ENCODE data around the gene GRID2.

GRID2 gene

DNA sequence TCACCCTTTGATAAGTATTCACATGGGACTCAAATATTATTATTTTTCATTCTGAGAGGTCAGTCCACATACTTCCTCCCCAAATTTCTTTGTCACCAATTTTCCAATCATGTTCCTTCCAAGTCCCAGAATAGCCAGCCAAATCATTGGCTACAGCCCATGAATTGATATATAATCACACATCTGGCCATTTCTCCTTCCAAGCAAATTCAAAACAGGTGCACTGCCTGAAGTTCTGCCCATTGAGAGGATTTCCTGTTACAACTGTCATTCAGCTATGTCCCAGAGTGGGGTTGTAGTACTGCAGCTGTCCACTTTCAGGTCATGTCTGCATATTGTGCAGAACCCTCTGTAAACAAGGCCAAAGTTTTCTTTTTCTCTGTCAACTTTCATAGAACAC, 347.8 kb downstream of the GRID2 start:
- Histone ChIP-seq H3K9me3 (ENCODE audit: control insufficient read depth, insufficient read depth, low read length) (no peaks in the 10 kb centered on the region), H3K27ac (ENCODE audit: low read length) (no peak overlapping the region), H3K4me1 (ENCODE audit: control insufficient read depth, insufficient read depth, low read length) (no peaks in the 10 kb centered on the region), H3K27me3 (ENCODE audit: control insufficient read depth, insufficient read depth, low read length) (no peaks in the 10 kb centered on the region), H3K4me3 (ENCODE audit: low read length) (no peak overlapping the region; the same call in 1 of the 2 replicates), H3K36me3 (ENCODE audit: control insufficient read depth, insufficient read depth, low read length) (no peaks in the 10 kb centered on the region; the same call in 1 of the 2 replicates)
- DNase-seq (ENCODE audit: low read depth, low spot score), result no peak

GRCh38 chr4:92654084-92654483, 350.3 kb downstream of the GRID2 start:
- Histone ChIP-seq H3K36me3 (ENCODE audit: control insufficient read depth, insufficient read depth, low read length) (no peaks in the 10 kb centered on the region; the same call in 1 of the 2 replicates), H3K27me3 (ENCODE audit: control insufficient read depth, insufficient read depth, low read length) (no peaks in the 10 kb centered on the region), H3K27ac (ENCODE audit: low read length) (no peak overlapping the region), H3K4me1 (ENCODE audit: control insufficient read depth, insufficient read depth, low read length) (no peaks in the 10 kb centered on the region), H3K4me3 (ENCODE audit: low read length) (no peak overlapping the region), H3K9me3 (ENCODE audit: control insufficient read depth, insufficient read depth, low read length) (no peaks in the 10 kb centered on the region)
- no peak for DNase-seq (ENCODE audit: low read depth, low spot score)

DNA sequence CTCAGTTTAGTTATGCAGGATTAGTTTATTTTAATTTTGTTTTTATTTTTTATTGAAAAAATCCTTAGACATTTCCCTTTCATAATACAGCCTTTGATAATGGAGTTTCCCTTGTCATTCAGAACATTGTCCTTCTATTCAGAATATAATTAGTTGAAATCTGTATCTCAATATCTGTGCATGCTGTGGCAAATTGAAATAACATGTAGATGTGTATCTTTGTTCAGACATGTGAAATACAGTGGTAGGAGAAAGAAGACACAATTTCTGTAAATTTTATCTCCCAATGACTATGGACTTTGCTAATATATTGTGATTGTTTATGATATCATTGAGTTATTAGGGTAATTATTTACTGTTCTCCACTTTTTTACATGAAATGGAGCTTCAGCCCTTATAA, 353.9 kb downstream of the GRID2 start:
- H3K4me1 ChIP-seq (ENCODE audit: control insufficient read depth, insufficient read depth, low read length), result no peaks in the 10 kb centered on the region
- no peak overlapping the region for H3K27ac ChIP-seq (ENCODE audit: low read length)
- no peak for DNase-seq (ENCODE audit: low read depth, low spot score)
- H3K9me3 ChIP-seq (ENCODE audit: control insufficient read depth, insufficient read depth, low read length), result no peaks in the 10 kb centered on the region
- no peaks in the 10 kb centered on the region for H3K36me3 ChIP-seq (ENCODE audit: control insufficient read depth, insufficient read depth, low read length)
- no peaks in the 10 kb centered on the region for H3K27me3 ChIP-seq (ENCODE audit: control insufficient read depth, insufficient read depth, low read length)
- no peak overlapping the region for H3K4me3 ChIP-seq (ENCODE audit: low read length)

DNA sequence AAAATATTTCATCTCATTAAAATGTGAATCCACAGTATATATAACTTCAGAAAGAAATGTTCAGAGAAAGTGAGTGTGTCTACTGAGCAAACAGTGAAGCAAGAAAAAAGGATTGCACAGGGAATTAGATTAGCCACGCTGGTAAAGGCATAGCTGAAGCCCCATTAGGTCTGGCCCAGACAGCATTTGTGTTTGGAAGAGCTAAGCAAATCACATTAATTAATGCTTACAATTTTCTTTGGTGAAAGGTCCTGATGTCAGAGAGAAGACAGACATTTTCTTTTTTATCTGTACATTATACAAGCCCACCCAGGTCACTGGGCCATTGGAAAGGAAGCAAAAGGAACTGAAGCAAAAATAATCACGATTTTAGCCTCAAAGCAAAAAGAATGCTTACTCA, 354.6 kb downstream of the GRID2 start:
- H3K4me3 ChIP-seq (ENCODE audit: low read length), result no peak overlapping the region
- WGBS (ENCODE audit: insufficient coverage, insufficient read length), result no CpG with 5 or more reads among the region's 2 CpGs

DNA sequence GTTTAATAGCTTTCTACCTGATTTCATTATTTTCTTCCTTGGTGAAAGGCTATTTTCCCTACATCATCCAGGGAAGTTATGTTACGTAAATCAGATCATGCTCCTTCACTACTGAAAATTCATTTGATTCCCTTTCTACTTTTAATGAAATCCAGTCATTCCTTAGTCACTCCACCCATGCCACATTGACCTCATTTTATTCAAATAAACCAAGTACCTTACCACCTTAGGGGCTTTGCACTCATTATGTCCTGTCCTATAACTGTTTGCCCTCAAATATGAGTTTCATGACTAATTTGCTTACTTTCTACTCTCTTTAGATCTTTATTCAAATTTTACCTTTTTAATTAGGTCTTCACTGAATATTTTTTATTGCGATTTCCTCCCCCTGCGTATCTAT, 374.0 kb downstream of the GRID2 start:
- Histone ChIP-seq H3K4me3 (ENCODE audit: low read length) (no peak overlapping the region), H3K27ac (ENCODE audit: low read length) (no peak overlapping the region), H3K9me3 (ENCODE audit: control insufficient read depth, insufficient read depth, low read length) (no peaks in the 10 kb centered on the region), H3K4me1 (ENCODE audit: control insufficient read depth, insufficient read depth, low read length) (no peaks in the 10 kb centered on the region), H3K36me3 (ENCODE audit: control insufficient read depth, insufficient read depth, low read length) (no peaks in the 10 kb centered on the region), H3K27me3 (ENCODE audit: control insufficient read depth, insufficient read depth, low read length) (no peaks in the 10 kb centered on the region)
- no peak for DNase-seq (ENCODE audit: low read depth, low spot score)
- WGBS (ENCODE audit: insufficient coverage, insufficient read length), result no CpG with 5 or more reads among the region's 3 CpGs

More for the DNA sequence above, 354.6 kb downstream of the GRID2 start:
- H3K4me1 ChIP-seq (ENCODE audit: control insufficient read depth, insufficient read depth, low read length), result no peaks in the 10 kb centered on the region
- DNase-seq (ENCODE audit: low read depth, low spot score), result no peak
- no peaks in the 10 kb centered on the region for H3K36me3 ChIP-seq (ENCODE audit: control insufficient read depth, insufficient read depth, low read length)
- no peaks in the 10 kb centered on the region for H3K27me3 ChIP-seq (ENCODE audit: control insufficient read depth, insufficient read depth, low read length)
- no peaks in the 10 kb centered on the region for H3K9me3 ChIP-seq (ENCODE audit: control insufficient read depth, insufficient read depth, low read length)
- no peak overlapping the region for H3K27ac ChIP-seq (ENCODE audit: low read length)

- Histone ChIP-seq H3K27me3 (ENCODE audit: control insufficient read depth, insufficient read depth, low read length) (no peaks in the 10 kb centered on the region), H3K36me3 (ENCODE audit: control insufficient read depth, insufficient read depth, low read length) (no peaks in the 10 kb centered on the region), H3K27ac (ENCODE audit: low read length) (no peak overlapping the region), H3K9me3 (ENCODE audit: control insufficient read depth, insufficient read depth, low read length) (no peaks in the 10 kb centered on the region), H3K4me1 (ENCODE audit: control insufficient read depth, insufficient read depth, low read length) (no peaks in the 10 kb centered on the region), H3K4me3 (ENCODE audit: low read length) (no peak overlapping the region)
- no peak for DNase-seq (ENCODE audit: low read depth, low spot score)
- no CpG with 5 or more reads among the region's 4 CpGs for WGBS (ENCODE audit: insufficient coverage, insufficient read length)
These were observed 374.5 kb downstream of the GRID2 start for GRCh38 chr4:92678292-92678691.

GRCh38 chr4:92679149-92679548, 375.4 kb downstream of the GRID2 start:
- Histone ChIP-seq H3K4me1 (ENCODE audit: control insufficient read depth, insufficient read depth, low read length) (no peaks in the 10 kb centered on the region), H3K36me3 (ENCODE audit: control insufficient read depth, insufficient read depth, low read length) (no peaks in the 10 kb centered on the region), H3K27ac (ENCODE audit: low read length) (no peak overlapping the region), H3K9me3 (ENCODE audit: control insufficient read depth, insufficient read depth, low read length) (no peaks in the 10 kb centered on the region), H3K4me3 (ENCODE audit: low read length) (no peak overlapping the region), H3K27me3 (ENCODE audit: control insufficient read depth, insufficient read depth, low read length) (no peaks in the 10 kb centered on the region)
- WGBS (ENCODE audit: insufficient coverage, insufficient read length), result no CpG with 5 or more reads among the region's 1 CpG
- no peak for DNase-seq (ENCODE audit: low read depth, low spot score)

GRCh38 chr4:92714640-92715039, 410.9 kb downstream of the GRID2 start:
- no CpG with 5 or more reads among the region's 3 CpGs for WGBS (ENCODE audit: insufficient coverage, insufficient read length)
- no peak overlapping the region for H3K27ac ChIP-seq (ENCODE audit: low read length)
- no peaks in the 10 kb centered on the region for H3K9me3 ChIP-seq (ENCODE audit: control insufficient read depth, insufficient read depth, low read length)
- H3K4me3 ChIP-seq (ENCODE audit: low read length), result no peak overlapping the region
- no peaks in the 10 kb centered on the region for H3K4me1 ChIP-seq (ENCODE audit: control insufficient read depth, insufficient read depth, low read length)
- no peak for DNase-seq (ENCODE audit: low read depth, low spot score)
- no peaks in the 10 kb centered on the region for H3K27me3 ChIP-seq (ENCODE audit: control insufficient read depth, insufficient read depth, low read length)
- H3K36me3 ChIP-seq (ENCODE audit: control insufficient read depth, insufficient read depth, low read length), result no peaks in the 10 kb centered on the region

DNA sequence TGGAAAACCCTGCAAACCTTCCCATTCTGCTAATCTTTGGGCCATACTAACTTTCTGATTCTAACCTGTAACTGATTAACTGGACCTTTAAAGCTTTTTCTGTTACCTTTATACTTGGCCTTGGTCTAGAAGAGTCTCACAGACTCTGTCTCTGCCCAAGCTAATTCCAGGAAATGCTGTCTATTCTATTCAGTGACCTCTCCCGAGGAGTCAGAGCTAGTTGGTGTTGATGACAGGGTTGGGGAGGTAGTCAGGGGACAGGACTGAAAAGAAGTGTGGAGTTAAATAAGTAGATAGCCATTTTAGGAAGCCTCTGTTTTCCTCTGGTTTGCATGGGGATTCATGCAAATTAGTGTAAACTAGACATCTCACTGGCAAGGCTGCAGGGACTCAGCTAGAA, 429.5 kb downstream of the GRID2 start:
- H3K4me1 ChIP-seq (ENCODE audit: control insufficient read depth, insufficient read depth, low read length), result no peaks in the 10 kb centered on the region
- H3K27ac ChIP-seq (ENCODE audit: low read length), result no peak overlapping the region
- DNase-seq (ENCODE audit: low read depth, low spot score), result no peak
- no CpG with 5 or more reads among the region's 1 CpG for WGBS (ENCODE audit: insufficient coverage, insufficient read length)
- no peaks in the 10 kb centered on the region for H3K9me3 ChIP-seq (ENCODE audit: control insufficient read depth, insufficient read depth, low read length)
- H3K27me3 ChIP-seq (ENCODE audit: control insufficient read depth, insufficient read depth, low read length), result no peaks in the 10 kb centered on the region
- no peak overlapping the region for H3K4me3 ChIP-seq (ENCODE audit: low read length)
- H3K36me3 ChIP-seq (ENCODE audit: control insufficient read depth, insufficient read depth, low read length), result no peaks in the 10 kb centered on the region

GRCh38 chr4:92735025-92735665, 431.4 kb downstream of the GRID2 start:
- no peaks in the 10 kb centered on the region for H3K36me3 ChIP-seq (ENCODE audit: control insufficient read depth, insufficient read depth, low read length)
- no peak for DNase-seq (ENCODE audit: low read depth, low spot score)
- H3K27ac ChIP-seq (ENCODE audit: low read length), result no peak overlapping the region
- no peaks in the 10 kb centered on the region for H3K27me3 ChIP-seq (ENCODE audit: control insufficient read depth, insufficient read depth, low read length)
- no peaks in the 10 kb centered on the region for H3K9me3 ChIP-seq (ENCODE audit: control insufficient read depth, insufficient read depth, low read length)
- H3K4me3 ChIP-seq (ENCODE audit: low read length), result no peak overlapping the region
- no peaks in the 10 kb centered on the region for H3K4me1 ChIP-seq (ENCODE audit: control insufficient read depth, insufficient read depth, low read length)
- no CpG with 5 or more reads among the region's 2 CpGs for WGBS (ENCODE audit: insufficient coverage, insufficient read length)

- Histone ChIP-seq H3K9me3 (ENCODE audit: control insufficient read depth, insufficient read depth, low read length) (no peaks in the 10 kb centered on the region), H3K4me1 (ENCODE audit: control insufficient read depth, insufficient read depth, low read length) (no peaks in the 10 kb centered on the region), H3K36me3 (ENCODE audit: control insufficient read depth, insufficient read depth, low read length) (no peaks in the 10 kb centered on the region), H3K27ac (ENCODE audit: low read length) (no peak overlapping the region), H3K4me3 (ENCODE audit: low read length) (no peak overlapping the region), H3K27me3 (ENCODE audit: control insufficient read depth, insufficient read depth, low read length) (no peaks in the 10 kb centered on the region)
- DNase-seq (ENCODE audit: low read depth, low spot score), result no peak
These were observed 456.7 kb downstream of the GRID2 start for GRCh38 chr4:92760433-92760832.
